Measurements from ENCODE around the gene LCMT2.
A peak's percentile ranks its signal among the peaks of the same experiment; 100 is the strongest.
"Not testable (repeated sequence)": the region's sequence is repeated elsewhere in the genome, so short reads cannot be mapped to it uniquely, and the experiment has no call there.

LCMT2 gene

DNA sequence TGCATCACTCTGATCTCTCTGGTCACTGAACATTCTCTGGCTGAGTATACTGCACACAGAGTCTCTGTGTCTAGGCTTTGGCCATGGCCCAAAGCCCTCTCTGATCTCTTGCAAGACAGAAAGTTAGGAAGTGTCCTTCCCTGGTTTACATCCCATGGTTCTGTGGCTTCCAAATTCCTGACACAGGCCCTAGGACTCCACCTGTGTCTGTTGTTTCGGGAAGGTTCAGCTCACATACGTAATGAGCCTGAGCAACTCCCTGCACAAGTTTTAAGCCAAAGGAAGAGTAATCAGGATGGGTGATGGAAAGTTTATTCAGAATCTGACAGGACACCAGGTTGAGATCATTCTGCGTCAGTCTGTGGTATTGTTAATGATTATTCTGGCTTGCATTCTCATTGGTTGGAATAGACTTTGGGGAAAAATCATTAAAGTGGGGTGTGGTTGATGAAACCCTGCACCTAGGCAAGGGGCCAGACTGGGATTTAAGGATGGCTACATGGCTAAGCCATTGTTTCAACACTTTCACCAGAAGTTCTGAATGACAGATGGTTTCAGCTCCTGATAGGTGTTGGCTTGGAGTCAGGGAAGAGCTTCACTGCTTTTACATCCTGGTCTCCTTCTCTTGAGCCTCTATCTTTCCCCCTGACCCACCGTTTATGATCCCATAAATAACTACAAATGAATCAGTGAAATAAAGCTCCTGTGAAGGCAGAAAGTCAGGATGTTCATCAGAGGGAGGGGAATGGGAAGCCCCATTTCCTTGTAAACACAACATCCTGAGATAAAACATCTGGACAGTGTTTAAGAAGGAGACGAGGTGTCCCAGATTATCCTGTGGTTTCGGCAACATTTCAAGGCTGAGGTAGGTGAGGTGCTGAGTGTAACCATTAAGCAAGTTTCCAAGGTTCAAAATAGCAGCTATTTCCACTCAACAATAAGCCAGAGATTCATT is 14.1 kb downstream of the LCMT2 start:
- no peak for DNase-seq

DNA sequence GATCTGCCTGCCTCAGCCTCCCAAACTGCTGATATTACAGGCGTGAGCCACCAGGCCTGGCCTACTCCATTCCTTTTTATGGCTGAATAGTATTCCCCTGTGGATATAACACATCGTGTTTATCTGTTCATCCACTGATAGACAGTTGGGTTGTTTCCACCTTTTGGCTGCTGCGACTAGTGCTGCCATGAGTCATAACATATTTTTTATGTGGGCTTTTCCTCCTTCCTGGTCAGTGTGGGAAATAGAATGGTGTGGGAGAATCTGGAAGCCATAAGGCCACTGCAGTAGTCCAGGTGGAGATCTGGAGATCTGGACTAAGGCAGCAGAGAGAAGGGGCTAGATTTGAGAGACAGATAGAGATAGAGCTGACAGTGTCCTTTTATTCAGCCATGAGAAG is 16.2 kb downstream of the LCMT2 start:
- DNase-seq: no peak

DNA sequence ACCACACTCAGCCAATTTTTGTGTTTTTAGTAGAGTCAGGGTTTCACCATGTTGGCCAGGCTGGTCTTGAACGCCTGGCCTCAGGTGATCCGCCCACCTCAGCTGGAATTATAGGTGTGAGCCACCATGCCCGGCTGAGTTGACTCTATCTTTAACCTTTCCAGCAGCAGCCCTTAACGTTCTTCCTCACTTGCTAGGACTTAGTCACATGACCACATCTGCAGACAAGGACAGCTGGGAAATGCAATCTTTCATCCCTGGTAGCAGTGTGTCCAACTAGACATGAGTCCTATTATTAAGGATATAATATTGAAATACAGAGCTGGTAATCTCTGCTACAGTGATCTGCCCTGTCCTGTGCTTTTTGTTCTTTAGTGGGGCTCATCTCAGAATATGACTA is 18.0 kb downstream of the LCMT2 start:
- no peak for DNase-seq

DNA sequence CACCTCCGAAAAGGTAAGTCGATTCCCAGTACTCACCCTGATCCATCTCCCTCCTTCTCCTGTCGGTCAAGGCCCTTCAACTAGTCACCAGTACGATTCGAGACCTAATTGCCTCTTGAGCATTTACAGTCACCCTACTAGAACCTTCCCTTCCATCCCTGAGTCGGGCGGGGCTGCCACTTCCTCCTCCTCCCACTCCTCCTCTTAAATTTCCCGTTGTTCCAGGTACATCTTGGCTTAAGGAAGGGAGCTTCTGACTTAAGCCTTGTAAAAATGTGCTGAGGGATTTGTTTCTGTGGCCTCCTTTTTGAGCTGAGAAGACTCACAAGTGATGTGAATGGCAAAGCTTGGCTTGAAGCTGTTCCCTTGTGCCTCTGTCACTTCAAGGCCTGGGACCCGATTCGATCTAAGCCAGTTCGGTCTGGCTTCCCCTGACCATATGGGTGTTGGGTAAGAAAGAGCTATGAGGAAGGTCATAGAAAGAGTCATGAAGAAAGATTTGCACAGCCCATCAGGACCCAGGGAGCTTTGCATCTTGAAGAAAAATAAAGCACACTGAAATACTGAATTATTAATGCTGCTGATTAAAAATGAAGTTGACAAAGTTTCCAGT is 28.1 kb downstream of the LCMT2 start, which contains the start of gene TGM7:
Gene TGM7 (minus strand): TSS at position 51 of the 613 bp plus-strand sequence.
- no peak for DNase-seq

DNA sequence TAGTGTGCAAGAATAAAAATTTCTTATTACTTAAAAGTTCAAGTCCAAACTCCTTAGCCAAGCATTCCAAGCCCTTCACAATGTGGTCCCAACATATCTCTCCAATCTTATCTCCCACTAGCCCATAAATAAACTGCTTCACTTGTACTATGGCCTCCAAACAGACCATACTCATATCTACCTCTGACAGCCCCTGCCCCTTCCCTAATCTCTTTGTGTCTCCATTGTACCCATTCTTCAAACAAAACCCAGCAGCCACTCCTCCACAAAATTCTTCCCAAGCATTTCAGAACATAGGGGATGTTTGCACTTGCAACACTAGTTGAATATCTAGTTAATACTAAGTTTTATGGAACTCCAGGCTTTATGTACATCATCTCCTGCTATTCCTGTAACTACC is 30.5 kb downstream of the LCMT2 start:
- DNase-seq: no peak

DNA sequence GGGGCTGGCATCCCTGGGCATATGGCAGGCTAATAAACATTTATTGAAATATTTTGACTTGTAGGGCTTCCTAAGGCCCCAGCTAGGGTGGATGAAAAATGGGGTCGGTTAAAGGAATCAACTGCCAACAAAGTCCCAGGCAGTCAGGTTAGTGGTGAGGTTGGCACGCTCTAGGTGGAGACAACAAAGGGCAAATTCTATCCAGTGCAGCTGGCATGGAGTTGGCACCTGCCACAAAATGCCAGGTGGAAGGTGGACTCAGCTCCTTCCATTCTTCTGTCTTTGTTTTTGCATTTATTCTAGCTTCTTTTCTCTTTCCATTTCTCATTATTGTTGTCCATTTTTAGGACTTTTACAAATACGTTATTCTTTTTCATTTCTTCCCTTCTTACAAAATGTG is 31.0 kb downstream of the LCMT2 start:
- DNase-seq: no peak

DNA sequence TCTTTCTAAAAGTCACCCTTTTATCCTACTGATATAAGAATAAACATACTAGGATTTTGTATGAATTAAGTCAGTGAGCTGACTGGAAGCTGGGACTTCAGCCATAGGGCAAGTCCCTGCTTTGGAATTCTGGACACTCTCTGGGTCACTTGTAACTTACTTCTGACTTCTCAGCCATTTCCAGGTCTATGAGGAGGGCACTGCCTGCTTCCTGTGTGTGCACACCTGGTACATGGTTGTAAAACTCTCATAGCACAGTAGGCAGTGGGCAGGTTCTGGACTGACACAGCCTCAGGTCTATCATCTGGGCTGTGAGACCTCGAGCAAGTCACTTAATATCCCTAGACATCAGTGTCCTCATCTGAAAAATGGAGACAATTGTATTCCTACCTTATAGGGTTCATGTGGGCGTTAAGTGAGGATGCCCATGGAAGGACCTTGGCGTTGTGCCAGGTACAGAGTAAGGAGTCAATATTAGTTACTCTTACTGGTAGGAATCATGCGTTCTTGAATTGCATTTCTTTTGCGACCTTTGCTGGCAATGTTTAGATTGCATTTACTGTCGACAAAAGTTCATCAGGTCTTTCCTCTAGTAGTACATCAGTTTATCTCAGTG is 36.2 kb downstream of the LCMT2 start:
- DNase-seq: no peak

DNA sequence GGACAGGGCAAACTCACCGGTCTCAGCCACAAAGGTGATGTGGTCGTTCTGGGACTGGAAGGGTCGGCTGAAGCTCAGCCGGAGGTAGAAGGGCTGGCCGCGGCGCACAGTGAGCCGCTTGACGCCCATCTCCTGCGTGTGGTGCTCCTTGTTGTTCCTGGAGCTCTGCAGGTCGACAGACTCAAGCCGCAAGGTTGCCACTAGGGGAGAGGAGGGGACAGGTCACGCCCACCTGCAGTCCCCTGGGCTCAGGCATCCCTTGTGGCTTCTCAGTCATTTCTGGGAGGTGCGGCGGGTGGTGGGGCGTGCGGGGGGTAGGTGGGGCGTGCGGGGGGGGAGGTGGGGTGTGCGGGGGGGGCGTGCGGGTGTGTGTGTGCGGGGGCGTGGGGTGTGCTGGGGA is 36.9 kb downstream of the LCMT2 start:
- no peak for DNase-seq

DNA sequence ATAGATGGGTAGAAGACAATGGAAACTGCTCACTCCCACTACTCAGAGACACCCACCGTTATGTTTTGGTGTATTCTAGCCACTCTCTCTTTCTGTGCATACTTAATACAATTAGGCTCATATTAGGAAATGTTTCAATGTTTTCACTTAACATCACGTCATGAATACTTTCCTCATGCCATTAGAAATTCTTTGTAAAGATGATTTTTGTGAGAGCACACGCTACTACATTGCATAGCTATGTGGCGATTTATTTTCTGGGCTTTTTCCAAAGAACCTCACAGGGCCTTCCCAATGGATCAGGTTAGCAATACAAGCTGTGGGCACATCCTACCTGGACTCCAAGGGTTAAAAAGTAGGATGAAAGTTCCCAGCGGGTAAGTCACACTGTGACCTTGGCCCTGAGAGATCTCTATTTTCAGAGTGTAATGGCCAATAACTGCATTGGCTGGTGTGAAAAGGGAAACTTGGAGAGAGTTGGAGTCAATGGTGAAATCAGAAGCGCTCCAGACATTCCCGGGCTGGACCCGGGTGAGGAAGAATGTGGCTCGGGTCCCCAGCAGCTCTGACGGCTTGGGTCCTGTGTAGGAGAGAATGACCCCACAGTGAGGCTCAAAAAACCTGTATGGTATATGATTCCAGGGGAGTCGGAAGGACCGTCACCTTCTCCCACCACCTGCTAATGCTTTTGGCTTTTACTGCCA is 37.8 kb downstream of the LCMT2 start:
- no peak for DNase-seq

DNA sequence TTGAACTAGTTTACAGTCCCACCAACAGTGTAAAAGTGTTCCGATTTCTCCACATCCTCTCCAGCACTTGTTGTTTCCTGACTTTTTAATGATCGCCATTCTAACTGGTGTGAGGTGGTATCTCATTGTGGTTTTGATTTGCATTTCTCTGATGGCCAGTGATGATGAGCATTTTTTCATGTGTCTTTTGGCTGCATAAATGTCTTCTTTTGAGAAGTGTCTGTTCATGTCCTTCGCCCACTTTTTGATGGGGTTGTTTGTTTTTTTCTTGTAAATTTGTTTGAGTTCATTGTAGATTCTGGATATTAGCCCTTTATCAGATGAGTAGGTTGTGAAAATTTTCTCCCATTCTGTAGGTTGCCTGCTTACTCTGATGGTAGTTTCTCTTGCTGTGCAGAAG is 40.7 kb downstream of the LCMT2 start:
- DNase-seq: not testable (repeated sequence)

DNA sequence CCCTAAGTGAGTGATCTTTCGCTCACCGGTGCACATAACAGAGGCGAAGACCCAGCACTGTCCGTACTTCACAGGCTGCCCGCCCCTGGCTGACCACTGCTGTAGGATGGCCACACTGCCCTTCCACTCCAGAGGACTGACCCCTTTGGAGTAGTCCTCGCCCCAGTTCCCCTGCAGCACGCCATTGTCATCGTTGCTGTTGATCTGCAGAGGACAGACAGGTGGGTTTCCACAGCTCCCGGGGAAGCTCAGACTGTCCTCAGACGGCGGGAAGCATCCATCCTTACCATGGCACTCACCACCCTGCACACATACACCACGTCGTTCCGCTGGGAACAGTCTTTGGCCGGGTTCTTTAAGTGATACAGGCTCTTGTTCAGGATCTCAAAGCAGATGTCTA is 43.1 kb downstream of the LCMT2 start:
- DNase-seq: no peak

DNA sequence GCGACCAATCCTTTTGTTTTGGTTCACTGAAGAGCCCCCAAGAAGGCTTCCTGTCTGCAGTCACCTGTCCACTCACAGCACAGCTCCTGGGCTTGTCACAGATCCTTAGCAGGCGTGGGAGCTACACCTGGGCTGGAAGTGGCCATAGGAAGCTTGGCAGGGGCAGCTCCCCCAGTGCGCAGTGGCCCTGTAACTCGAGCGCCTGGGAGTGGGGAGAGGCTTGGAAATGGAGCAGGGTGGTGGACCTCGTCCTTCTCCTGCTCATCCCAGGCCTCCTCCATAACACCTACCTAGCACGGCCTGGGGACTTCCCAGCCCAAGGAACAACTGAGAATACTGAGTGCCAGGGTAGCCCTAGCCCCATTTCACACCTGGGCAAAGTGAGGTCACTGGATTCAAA is 44.3 kb downstream of the LCMT2 start:
- DNase-seq: no peak

DNA sequence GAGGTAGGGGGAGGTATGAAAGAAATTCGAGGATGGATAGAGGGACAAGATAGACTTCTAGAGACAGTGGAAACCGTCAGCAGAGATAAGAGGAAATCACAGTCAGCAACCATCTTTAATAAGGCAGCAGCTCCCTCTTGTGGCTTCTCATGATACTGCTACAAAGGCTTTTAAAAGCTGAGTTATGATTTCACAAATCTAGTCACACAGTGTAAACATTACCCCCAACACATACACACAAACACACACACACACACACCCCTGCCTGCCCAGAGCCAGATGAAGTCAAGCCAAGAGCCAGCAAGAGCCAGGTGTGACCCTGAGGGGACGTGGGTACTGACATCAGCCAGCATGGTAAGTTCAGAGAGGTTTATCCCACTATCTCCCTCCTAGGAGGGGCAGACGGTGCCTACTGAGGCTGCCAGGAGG is 44.8 kb downstream of the LCMT2 start:
- peak in 13 of 51 donors; percentile 7 to 55 (median 23) for DNase-seq

DNA sequence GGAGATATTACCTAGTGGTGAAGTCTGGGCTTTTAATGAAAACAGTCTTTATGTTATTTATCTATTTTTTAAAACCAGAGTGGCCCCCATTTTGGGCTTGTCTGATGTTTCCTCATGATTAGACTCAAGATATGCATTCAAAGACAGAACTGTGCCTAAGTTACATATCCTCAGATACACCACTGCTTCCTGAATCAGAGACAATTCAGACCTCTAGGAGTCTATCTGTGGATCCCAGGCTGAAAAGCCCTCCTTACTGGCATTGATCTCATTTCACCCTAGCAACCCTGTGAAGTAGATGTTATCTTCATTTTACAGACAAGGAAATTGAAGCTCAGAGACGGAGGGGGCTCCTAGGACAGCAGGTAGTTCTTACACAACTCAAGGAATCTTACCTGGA is 46.8 kb downstream of the LCMT2 start:
- DNase-seq: no peak

DNA sequence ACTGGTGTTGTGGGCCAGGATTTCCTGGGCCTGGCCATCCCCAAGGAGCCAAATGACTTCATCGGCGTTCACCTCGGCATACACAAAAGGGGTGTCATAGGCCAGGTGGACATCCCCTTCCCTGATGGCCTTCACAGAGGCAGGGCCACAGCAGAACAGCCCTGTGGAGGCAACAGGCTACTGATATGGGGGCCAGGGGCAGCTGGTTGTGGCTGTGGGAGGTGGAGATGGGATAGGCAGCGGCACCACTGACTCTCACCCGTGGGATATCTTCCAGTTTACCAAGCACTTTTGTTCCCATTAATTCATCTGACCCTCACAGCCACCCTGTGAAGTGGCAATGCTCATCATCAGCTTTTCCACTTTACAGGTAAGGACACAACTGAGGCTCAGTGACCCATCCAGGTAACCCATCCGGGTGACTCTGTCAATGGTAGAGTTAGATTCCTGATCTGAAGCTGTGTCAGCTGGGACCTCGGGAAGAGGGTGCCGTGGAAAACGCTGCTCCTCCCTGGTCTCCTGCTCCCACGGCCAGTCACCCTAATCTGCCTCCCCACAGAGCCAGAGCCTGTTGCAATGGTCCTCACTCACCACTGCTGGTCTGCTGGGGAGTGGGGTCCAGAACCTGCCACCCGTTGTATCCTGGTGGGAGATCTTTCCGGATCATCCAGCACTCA is 48.3 kb downstream of the LCMT2 start:
- no peak for DNase-seq

DNA sequence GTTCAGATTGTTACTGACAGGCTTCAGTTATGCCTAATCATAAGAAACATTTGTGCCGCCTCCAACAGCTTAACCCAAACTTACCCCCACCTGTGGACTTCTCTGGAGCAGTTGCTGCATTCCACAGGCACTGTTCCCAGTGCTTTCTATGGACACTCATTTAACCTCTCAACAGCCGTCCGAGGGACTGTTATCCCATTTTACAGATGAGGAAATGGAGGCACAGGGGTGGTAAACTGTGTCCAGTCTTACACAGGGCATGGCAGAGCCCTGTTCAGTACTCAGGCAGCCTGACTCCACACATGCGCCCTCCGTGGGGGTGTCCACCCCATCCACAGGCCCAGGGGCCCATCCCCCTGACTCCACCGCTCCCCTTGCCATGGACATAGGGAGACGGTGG is 49.4 kb downstream of the LCMT2 start:
- no peak for DNase-seq

DNA sequence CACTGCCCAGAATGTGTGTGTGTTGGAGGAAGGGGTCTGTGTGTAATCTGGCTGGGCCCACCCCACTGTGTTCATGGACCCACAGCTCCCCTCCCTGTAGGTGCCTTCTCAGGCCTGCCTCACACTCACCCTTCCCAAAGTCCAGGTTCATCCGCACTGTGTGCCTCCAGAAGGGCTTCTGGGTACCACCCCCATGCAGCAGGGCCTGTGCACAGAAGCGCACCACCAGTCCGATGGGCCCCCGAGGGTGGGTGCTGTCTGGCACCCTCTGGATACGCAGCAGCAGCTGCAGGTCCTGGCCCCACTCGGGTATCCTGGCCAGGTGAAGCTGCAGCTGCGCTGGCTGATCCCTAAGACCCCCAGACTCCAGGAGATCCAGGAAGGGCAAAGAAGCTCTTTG is 50.9 kb downstream of the LCMT2 start:
- DNase-seq: no peak

DNA sequence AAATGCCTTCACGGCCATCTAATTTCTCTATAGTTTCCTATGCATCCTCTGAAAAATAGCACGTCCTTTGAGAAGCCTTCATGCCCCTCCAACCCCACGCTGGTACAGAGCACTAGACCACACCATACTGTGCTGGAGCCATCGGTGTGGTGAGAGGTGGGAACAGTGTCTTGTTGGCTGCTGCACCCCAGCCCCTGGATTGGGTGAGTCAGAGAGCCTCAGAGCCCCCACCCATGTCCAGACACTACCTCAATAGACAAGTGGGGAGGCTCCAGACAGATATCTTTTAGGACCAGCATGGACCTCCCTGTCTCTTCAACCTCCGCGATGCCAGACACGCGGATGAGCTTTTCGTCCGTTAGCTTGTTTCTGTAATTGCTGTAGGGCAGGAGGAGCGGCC is 51.5 kb downstream of the LCMT2 start:
- no peak for DNase-seq

DNA sequence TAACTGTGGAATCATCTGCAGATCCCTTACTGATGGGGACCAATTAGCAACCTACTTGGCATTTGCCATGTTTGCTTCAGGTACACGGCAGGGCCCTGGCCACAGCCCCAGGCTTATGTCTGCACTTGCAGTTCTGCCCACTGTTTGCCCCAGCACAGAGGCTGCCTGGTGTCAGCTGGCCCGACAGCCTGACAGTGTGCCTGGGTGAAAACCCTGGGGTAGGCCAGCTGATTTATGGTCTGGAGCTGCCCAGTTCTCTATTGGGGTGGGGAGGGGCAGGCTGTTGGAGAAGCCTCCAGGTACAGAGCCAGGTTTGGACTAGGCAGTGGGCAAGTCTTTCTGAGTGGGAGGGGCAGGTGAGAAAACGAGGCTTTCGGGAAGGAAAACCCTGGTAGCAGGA is 52.5 kb downstream of the LCMT2 start:
- DNase-seq: no peak

DNA sequence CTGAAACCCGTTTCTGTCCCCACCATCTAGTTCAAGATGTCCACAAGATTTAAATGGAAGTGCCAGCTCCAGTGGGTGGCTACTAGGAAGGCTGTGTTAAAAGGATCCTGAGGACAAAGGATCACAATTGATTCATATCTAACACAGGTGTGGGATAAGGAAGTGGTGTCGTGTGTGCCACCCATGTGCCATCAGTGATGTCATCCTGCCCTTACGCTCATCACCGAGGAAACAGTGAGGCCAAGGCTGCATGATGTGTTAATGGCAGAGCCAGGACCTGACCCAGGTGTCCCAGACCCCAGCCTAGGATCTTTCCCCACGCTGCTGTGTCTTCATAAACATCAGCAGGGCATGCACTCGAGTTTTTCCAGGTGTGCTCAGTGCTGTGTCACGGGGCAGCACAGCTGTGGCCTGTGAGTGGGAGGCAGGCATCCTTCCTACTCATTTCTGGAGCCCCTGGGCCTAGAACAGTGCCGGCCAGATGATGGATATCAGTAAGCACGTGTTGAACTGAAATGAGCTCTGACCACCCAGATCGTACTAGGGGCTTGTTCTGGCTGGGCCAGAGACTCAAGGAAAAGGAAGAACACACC is 53.0 kb downstream of the LCMT2 start:
- DNase-seq: no peak
